Neural cell (in vitro differentiated cells): ENCODE measurements around the gene FAM227B. TPM values are rescaled to one million over a fixed set of nuclear protein-coding genes. Genes with fewer than 3 reads are reported as not detected.

Experiments
- H2AFZ ChIP-seq: fragments of 200-600, 300-800 bp; sonication (generic), shearing (Covaris generic); 2 replicates; pipeline ENCODE4 v1.6.0; 2014; ENCODE audit warnings: low read depth, mild to moderate bottlenecking, antibody characterized with exemption, low read length, moderate library complexity
- H3F3A ChIP-seq: fragments of 200-600 bp; shearing (Covaris generic); 2 replicates; pipeline ENCODE4 v1.6.1; 2016; ENCODE audit warnings: mild to moderate bottlenecking, moderate library complexity, mixed read lengths, antibody characterized with exemption, low read length; ENCODE audit not compliant: insufficient read depth, poor library complexity, severe bottlenecking
- H3K27ac ChIP-seq: fragments of 200-600, 300-800 bp; sonication (generic), shearing (Covaris generic); 2 replicates; pipeline ENCODE4 v1.5.1; 2014; ENCODE audit warnings: mild to moderate bottlenecking, low read length, moderate library complexity
- H3K27me3 ChIP-seq: fragments of 300-800, 200-600 bp; sonication (generic), shearing (Covaris generic); 2 replicates; pipeline ENCODE4 v1.6.0; 2014; ENCODE audit warnings: mild to moderate bottlenecking, low read depth, low read length, moderate library complexity; ENCODE audit not compliant: insufficient read depth
- H3K36me3 ChIP-seq: fragments of 300-800, 200-600 bp; sonication (generic), shearing (Covaris generic); 2 replicates; pipeline ENCODE4 v1.5.1; 2014; ENCODE audit warnings: mild to moderate bottlenecking, antibody characterized with exemption, low read length, moderate library complexity; ENCODE audit not compliant: insufficient read depth
- H3K4me2 ChIP-seq: fragments of 300-800, 200-600 bp; sonication (generic), shearing (Covaris generic); 2 replicates; pipeline ENCODE4 v1.6.0; 2014; ENCODE audit warnings: mild to moderate bottlenecking, low read length
- H3K4me3 ChIP-seq: fragments of 300-800, 200-600 bp; sonication (generic), shearing (Covaris generic); 2 replicates; pipeline ENCODE4 v1.5.1; 2014; ENCODE audit warnings: mild to moderate bottlenecking, low read length, moderate library complexity
- H3K79me2 ChIP-seq: fragments of 200-600 bp; shearing (Covaris generic); replicated peaks from 2 replicates; pipeline ENCODE4 v1.6.0; 2014; ENCODE audit warnings: mild to moderate bottlenecking, low read length, moderate library complexity; ENCODE audit not compliant: insufficient read depth
- H3K9ac ChIP-seq: fragments of 300-800, 200-600 bp; sonication (generic), shearing (Covaris generic); 2 replicates; pipeline ENCODE4 v1.6.1; 2016; ENCODE audit warnings: mild to moderate bottlenecking, low read length, mixed read lengths
- H3K9me2 ChIP-seq: fragments of 200-600 bp; shearing (Covaris generic); 2 replicates; pipeline ENCODE4 v1.6.1; 2016; ENCODE audit warnings: mild to moderate bottlenecking, low read length, mixed read lengths; ENCODE audit not compliant: insufficient read depth
- H3K9me3 ChIP-seq: fragments of 200-600, 300-800 bp; sonication (generic), shearing (Covaris generic); 2 replicates; pipeline ENCODE4 v1.6.1; 2016; ENCODE audit warnings: mild to moderate bottlenecking, mixed run types, low read length, moderate library complexity, mixed read lengths
- H4K20me1 ChIP-seq: fragments of 200-600 bp; shearing (Covaris generic); 2 replicates; pipeline ENCODE4 v1.6.1; 2016; ENCODE audit warnings: mild to moderate bottlenecking, mixed run types; ENCODE audit not compliant: insufficient read depth
- CTCF ChIP-seq: fragments of 450-650 bp; IDR thresholded peaks from 2 replicates; pipeline ENCODE4 v1.5.1; 2014; ENCODE audit warnings: antibody characterized with exemption, mild to moderate bottlenecking, moderate library complexity; ENCODE audit not compliant: poor library complexity, severe bottlenecking
- EP300 ChIP-seq: fragments of 450-650 bp; conservative IDR thresholded peaks from 2 replicates; pipeline ENCODE4 v1.6.1; 2014; ENCODE audit warnings: antibody characterized with exemption, mild to moderate bottlenecking, moderate library complexity; ENCODE audit not compliant: poor library complexity, severe bottlenecking
- EZH2 ChIP-seq: fragments of 200-600, 300-800 bp; shearing (Covaris generic), sonication (generic); IDR thresholded peaks from 2 replicates; pipeline ENCODE4 v1.6.1; 2014; ENCODE audit warnings: antibody characterized with exemption, low read length, borderline replicate concordance, mild to moderate bottlenecking; ENCODE audit not compliant: insufficient read depth, poor library complexity, severe bottlenecking
- MXI1 ChIP-seq: fragments of 450-650 bp; conservative IDR thresholded peaks from 2 replicates; pipeline ENCODE4 v1.6.1; 2014; ENCODE audit warnings: antibody characterized with exemption, mild to moderate bottlenecking; ENCODE audit not compliant: poor library complexity, severe bottlenecking
- POLR2AphosphoS5 ChIP-seq: IDR thresholded peaks from 2 replicates; pipeline ENCODE4 v1.6.1; 2012
- RAD21 ChIP-seq: fragments of 450-650 bp; conservative IDR thresholded peaks from 2 replicates; pipeline ENCODE4 v1.6.1; 2014; ENCODE audit warnings: antibody characterized with exemption, mild to moderate bottlenecking, moderate library complexity
- REST ChIP-seq: IDR thresholded peaks from 2 replicates; pipeline ENCODE4 v1.6.1; 2012; ENCODE audit warnings: borderline replicate concordance
- SMC3 ChIP-seq: fragments of 450-650 bp; conservative IDR thresholded peaks from 2 replicates; pipeline ENCODE4 v1.6.1; 2014; ENCODE audit warnings: antibody characterized with exemption, mild to moderate bottlenecking, moderate library complexity; ENCODE audit not compliant: poor library complexity
- TAF1 ChIP-seq: IDR thresholded peaks from 2 replicates; pipeline ENCODE4 v1.6.1; 2012; ENCODE audit warnings: low read depth
- polyA plus RNA-seq: library from polyadenylated mRNA; depleted of rRNA; stranded (reverse); fragments of >200 nt; gene quantifications from 2 replicates; pipeline ENCODE4 v1.2.3, GENCODE V29; 2014

FAM227B gene
- polyA plus RNA-seq, 1 donor from 2014 or later = 0.88 TPM

- no peaks in the 10 kb centered on the region for H3K9me3 ChIP-seq
- H3K79me2 ChIP-seq = no peaks in the 10 kb centered on the region
- no peak overlapping the region for H3K9ac ChIP-seq
Observed at GRCh38 chr15:49462232-49462844, 158.3 kb downstream of the FAM227B start.

GRCh38 chr15:49460411-49460941 lies 160.1 kb downstream of the FAM227B start:
- H3K9me2 ChIP-seq = no peaks in the 10 kb centered on the region
- H3K27ac ChIP-seq = no peak overlapping the region
- H2AFZ ChIP-seq = no peak overlapping the region
- no peaks in the 10 kb centered on the region for H4K20me1 ChIP-seq
- H3K9ac ChIP-seq = no peak overlapping the region
- H3K27me3 ChIP-seq = no peaks in the 10 kb centered on the region
- no peaks in the 10 kb centered on the region for H3K36me3 ChIP-seq
- no peak overlapping the region for H3K4me2 ChIP-seq
- no peaks in the 10 kb centered on the region for H3F3A ChIP-seq
- no peaks in the 10 kb centered on the region for H3K9me3 ChIP-seq
- H3K4me3 ChIP-seq = no peak overlapping the region
- no peaks in the 10 kb centered on the region for H3K79me2 ChIP-seq
- TF ChIP-seq RAD21 (no peak), REST (no peak), POLR2AphosphoS5 (no peak), SMC3 (no peak), TAF1 (no peak), EP300 (no peak), MXI1 (no peak), EZH2 (no peak)

More at GRCh38 chr15:49462232-49462844, 158.3 kb downstream of the FAM227B start:
- TF ChIP-seq SMC3 = no peak
- no peak for TF ChIP-seq EP300
- TF ChIP-seq RAD21 = no peak
- no peak for TF ChIP-seq MXI1
- no peak for TF ChIP-seq REST
- no peak for TF ChIP-seq CTCF
- no peak for TF ChIP-seq EZH2
- no peak for TF ChIP-seq TAF1
- TF ChIP-seq POLR2AphosphoS5 = no peak
- Histone ChIP-seq H3K36me3 (no peaks in the 10 kb centered on the region), H3K4me3 (no peak overlapping the region), H3K9me2 (no peaks in the 10 kb centered on the region), H4K20me1 (no peaks in the 10 kb centered on the region), H2AFZ (no peak overlapping the region), H3F3A (no peaks in the 10 kb centered on the region), H3K4me2 (no peak overlapping the region), H3K27ac (no peak overlapping the region), H3K27me3 (no peaks in the 10 kb centered on the region)
